ENCODE measurements around the gene CD244. TPM values are rescaled to one million over a fixed set of nuclear protein-coding genes. Genes with fewer than 3 reads are reported as not detected.
"Not testable (repeated sequence)": the region's sequence is repeated elsewhere in the genome, so short reads cannot be mapped to it uniquely, and the experiment has no call there.

Gene CD244, protein sequence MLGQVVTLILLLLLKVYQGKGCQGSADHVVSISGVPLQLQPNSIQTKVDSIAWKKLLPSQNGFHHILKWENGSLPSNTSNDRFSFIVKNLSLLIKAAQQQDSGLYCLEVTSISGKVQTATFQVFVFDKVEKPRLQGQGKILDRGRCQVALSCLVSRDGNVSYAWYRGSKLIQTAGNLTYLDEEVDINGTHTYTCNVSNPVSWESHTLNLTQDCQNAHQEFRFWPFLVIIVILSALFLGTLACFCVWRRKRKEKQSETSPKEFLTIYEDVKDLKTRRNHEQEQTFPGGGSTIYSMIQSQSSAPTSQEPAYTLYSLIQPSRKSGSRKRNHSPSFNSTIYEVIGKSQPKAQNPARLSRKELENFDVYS
- polyA plus RNA-seq = under 1 TPM; 0.02 to 0.48 (median 0.45) TPM

DNA sequence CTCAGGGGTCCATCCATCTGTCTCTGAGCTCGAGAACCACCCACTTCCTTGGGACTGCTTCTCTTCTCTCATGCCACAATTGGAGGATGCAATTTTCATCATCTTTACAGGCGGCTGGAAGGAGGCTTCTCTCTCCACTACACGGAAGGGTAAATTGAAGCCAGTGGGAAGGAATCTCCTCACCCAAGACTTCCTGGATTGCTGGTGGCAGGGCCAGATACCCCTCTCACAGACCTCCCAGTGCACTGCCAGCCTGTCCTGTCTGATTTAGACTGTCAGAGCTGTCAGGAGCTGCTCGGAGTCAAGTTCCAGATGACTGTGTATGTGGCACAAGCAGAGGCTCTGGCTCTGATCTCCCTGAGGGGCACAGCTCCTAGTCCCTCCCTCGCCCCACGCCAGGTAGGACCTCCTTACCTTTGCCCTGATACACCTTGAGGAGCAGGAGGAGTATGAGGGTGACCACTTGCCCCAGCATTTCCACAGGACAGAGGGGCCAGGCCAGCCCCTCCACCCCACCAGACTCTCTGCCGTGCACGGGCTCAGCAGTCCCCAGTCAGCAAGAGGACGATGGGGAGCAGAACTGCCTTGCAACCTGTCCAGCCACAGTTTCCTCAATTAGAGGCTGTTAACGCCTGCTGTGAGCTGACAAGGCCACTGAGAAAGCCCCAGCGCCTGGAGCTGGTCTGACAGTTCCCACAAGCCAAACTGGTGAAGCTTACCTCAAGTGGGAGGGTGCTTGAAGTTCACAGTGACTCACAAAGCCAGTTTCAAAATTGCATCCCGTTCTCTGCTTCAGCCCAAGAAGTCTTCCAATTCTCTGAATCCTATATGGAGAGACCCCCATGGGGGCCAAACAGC lies at the start of gene CD244:
TSS of gene CD244 (minus strand) at position 685 of the 858 bp plus-strand sequence. CDS start at position 475, 210 bp downstream.
- H3K27ac ChIP-seq (ENCODE audit: low read depth, low read length) = no peak within 1 kb of the TSS
- WGBS, 3 donors = 31 to 68% (median 35%) methylated on average over 12 of the region's 12 CpGs

DNA sequence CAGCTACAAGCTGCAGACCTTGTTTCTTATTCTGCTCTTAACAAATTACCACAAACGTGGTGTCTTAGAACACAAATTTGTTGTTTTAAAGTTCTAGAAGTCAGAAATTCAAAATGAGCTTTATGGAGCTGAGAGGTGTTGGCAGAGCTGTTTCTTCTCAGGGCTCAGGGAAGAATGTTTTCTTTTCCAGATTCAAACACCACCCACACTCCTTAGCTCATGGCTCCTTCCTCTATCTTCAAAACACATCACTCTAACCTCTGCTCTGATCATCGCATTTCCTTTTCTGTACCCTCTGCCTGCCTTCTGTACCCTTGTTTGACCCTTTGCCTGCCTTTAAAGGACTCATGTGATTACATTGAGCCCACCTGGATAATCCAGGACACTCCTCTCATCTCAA lies 49.2 kb upstream of the CD244 start:
- WGBS, 3 donors = 34 to 56% (median 52%) methylated on average over 2 of the region's 2 CpGs
- no peak overlapping the region for H3K27ac ChIP-seq (ENCODE audit: low read depth, low read length)

GRCh38 chr1:160911441-160911840 lies 48.8 kb upstream of the CD244 start:
- 17 to 58% (median 49%) methylated on average over 7 of the region's 7 CpGs for WGBS, 3 donors
- no peak overlapping the region for H3K27ac ChIP-seq (ENCODE audit: low read depth, low read length)

- H3K27ac ChIP-seq (ENCODE audit: low read depth, low read length) = no peak overlapping the region
- 57 to 70% (median 70%) methylated on average over 6 of the region's 6 CpGs for WGBS, 3 donors
Measured at GRCh38 chr1:160910170-160910750, 47.6 kb upstream of the CD244 start.

DNA sequence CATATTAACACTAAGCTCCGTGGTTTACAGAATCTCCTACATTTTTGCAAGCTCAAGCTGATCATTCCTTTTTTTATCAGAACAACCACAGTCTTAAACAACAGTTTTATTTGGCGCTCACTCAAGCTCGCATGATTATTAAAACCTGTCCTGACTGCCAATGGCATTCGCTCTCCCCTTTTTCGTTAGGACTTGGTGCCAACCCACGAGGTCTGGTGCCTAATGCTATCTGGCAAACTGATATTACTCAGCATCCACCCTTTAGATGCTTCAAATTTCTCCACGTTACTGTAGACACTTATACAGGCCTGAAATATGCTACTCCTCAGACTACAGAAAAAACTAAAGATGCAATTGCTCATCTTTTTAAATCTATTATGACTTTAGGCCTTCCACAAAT lies 45.3 kb upstream of the CD244 start:
- 37 to 74% (median 72%) methylated on average over 7 of the region's 7 CpGs for WGBS, 3 donors

DNA sequence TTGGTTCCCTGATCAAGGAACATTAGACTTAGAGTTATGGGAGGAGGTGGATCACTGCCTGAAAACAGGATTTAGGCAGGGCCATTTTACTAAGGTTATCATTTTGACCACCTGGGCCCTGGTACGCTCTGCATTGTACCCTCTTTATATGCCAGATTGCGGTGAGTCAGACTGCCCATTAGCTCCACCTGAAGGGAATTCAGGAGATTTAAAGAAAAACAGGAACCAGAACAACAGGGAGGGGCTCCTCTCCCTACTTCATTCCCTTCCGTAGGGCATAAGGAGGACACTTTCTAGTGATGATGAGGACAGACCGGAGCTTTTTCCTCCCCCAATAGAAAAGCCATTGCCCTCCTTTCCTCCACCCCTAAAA lies 42.9 kb upstream of the CD244 start:
- H3K27ac ChIP-seq (ENCODE audit: low read depth, low read length) = no peak overlapping the region
- 55 to 76% (median 68%) methylated on average over 4 of the region's 4 CpGs for WGBS, 3 donors

More for the DNA sequence above, 45.3 kb upstream of the CD244 start:
- H3K27ac ChIP-seq (ENCODE audit: low read depth, low read length) = no peak overlapping the region

GRCh38 chr1:160904783-160905616 lies 42.3 kb upstream of the CD244 start:
- WGBS, 3 donors = 41 to 76% (median 72%) methylated on average over 8 of the region's 8 CpGs
- H3K27ac ChIP-seq (ENCODE audit: low read depth, low read length) = no peak overlapping the region

DNA sequence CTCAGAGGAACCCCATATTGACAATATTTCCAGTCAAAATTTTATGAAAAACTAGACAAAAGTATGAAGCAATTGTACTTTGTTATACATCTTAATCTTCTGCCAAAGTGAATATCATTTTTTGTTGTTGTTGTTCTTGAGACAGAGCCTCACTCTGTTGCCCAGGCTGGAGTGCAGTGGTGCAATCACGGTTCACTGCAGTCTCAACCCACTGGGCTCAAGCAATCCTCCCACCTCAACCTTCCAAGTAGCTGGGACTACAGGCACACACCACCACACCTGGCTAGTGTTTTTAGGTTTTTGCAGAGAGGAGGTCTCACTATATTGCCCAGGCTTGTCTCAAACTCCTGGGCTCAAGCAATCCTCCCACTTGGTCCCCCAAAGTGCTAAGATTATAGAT lies 39.6 kb upstream of the CD244 start:
- 69 to 100% (median 73%) methylated on average over 1 of the region's 1 CpG for WGBS, 3 donors

DNA sequence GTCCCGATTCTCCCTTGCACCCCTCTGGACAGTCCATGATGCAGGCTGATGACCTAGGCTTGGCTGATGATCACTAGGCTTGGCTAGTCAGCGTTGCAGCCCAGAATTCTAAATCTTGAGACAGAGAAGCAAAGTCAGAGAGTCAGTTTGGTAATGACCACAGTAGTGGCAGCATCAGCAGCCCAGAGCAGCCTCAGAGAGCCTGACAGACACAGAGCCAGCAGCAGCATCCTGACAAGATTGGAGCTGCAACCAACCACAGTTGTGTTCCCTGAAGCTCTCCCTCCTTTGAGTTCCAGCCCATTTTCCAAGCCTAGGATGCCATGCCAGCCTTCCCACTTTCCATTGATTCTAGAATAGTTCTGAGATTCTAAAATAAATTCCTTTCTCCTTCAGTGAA lies 39.1 kb upstream of the CD244 start:
- H3K27ac ChIP-seq (ENCODE audit: low read depth, low read length) = no peak overlapping the region
- 89 to 97% (median 91%) methylated on average over 2 of the region's 2 CpGs for WGBS, 3 donors

More for the DNA sequence above, 39.6 kb upstream of the CD244 start:
- H3K27ac ChIP-seq (ENCODE audit: low read depth, low read length) = not testable (repeated sequence)

DNA sequence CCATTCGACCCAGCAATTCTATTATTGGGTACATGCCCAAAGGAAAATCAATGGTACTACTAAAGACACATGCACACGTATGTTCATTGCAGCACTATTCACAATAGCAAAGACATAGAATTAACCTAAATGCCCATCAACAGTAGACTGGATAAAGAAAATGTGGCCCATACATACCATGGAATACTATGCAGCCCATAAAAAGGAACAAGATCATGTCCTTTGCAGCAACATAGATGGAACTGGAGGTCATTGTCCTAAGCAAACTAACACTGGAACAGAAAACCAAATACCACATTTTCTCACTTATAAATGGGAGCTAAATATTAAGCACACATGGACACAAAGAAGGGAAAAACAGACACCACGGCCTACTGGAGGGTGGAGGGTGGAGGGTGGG lies 38.0 kb upstream of the CD244 start:
- H3K27ac ChIP-seq (ENCODE audit: low read depth, low read length) = not testable (repeated sequence)

GRCh38 chr1:160894368-160895135 lies 31.9 kb upstream of the CD244 start:
- 95% methylated on average over 18 of the region's 18 CpGs for WGBS, 3 donors
- H3K27ac ChIP-seq (ENCODE audit: low read depth, low read length) = not testable (repeated sequence)

More for the DNA sequence above, 38.0 kb upstream of the CD244 start:
- WGBS, 3 donors = 61 to 79% (median 64%) methylated on average over 3 of the region's 3 CpGs

GRCh38 chr1:160891474-160891873 lies 28.8 kb upstream of the CD244 start:
- H3K27ac ChIP-seq (ENCODE audit: low read depth, low read length) = no peak overlapping the region
- WGBS, 3 donors = 35 to 70% (median 67%) methylated on average over 2 of the region's 2 CpGs

DNA sequence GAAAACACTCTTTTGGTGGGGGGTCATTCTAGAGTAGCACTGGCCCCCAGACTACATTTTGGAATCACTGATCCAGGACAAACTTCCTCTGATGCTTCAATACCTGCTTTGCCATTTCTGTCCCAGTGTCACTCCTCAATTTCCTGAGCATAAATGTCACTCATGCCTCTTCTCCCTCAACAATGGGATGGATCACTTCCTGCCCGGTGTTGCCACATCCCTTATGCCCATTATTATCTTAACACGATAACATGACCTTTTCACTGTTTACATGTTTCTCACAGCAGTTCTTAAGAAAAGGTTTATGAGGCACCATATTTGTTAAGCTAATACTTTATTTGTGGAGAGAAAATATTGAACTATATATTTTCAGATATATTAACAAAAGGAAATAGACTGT lies 26.2 kb upstream of the CD244 start:
- 24 to 32% (median 27%) methylated on average over 2 of the region's 2 CpGs for WGBS, 3 donors
- H3K27ac ChIP-seq (ENCODE audit: low read depth, low read length) = no peak overlapping the region

DNA sequence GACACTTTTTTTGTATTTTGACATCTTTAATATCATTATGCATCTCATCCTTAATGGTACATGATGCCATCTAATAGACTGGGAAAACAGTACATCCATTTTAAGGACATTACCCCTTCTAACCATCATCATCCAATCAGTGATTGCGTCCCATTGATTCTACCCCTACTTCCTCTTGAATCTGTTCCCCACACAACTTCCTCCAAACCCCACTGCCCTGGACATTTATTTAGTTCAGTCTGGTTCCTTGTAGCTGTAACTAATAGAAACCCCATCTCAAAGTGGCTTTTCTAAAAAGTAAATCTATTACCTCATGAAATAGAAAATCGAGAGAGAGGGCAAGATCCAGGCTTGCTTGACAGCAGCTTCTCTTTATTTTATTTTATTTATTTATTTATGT lies 24.4 kb upstream of the CD244 start:
- WGBS, 3 donors = 63 to 88% (median 71%) methylated on average over 2 of the region's 2 CpGs

GRCh38 chr1:160885042-160885441 lies 22.4 kb upstream of the CD244 start, which contains the start of gene ITLN1:
TSS of gene ITLN1 (minus strand) at chr1:160885180. CDS start at chr1:160884877, 303 bp downstream.
- WGBS, 3 donors = 59 to 61% (median 59%) methylated on average over 5 of the region's 5 CpGs
- H3K27ac ChIP-seq (ENCODE audit: low read depth, low read length) = no peak within 1 kb of the TSS

More for the DNA sequence above, 24.4 kb upstream of the CD244 start:
- no peak overlapping the region for H3K27ac ChIP-seq (ENCODE audit: low read depth, low read length)

DNA sequence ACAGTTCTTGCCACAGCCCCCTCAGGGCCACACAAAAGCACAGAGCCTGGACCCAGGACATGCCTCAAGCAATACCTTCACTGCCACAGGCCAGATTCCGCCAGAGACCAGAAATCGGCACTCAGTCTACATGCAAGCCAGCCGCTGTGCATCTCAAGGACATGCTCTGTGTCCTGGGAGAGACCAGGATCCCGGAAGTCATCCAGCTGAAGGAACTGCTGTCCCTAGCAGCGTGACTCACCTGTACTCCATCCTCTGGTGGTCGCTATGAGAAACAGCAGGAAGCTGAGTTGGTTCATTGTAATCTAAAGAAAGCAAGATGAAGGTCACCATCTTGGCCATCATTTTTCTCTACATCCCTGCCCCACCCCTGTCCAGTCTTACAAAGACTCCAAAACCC lies 21.9 kb upstream of the CD244 start:
- H3K27ac ChIP-seq (ENCODE audit: low read depth, low read length) = no peak overlapping the region
- WGBS, 3 donors = 77 to 89% (median 82%) methylated on average over 6 of the region's 6 CpGs

Data from adipose tissue (tissue), 3 donors.